GM19035 (cell line): ENCODE results near the gene RAP1GDS1.
A peak's percentile ranks its signal among the peaks of the same experiment; 100 is the strongest.
"Not testable (repeated sequence)": the region's sequence is repeated elsewhere in the genome, so short reads cannot be mapped to it uniquely, and the experiment has no call there.

Experiments
- ATAC-seq: cut with Tn5 transposase; IDR thresholded peaks from one replicate; pipeline ENCODE4 v1.9.1; 2021; ENCODE audit not compliant: unreplicated experiment

The RAP1GDS1 gene

DNA sequence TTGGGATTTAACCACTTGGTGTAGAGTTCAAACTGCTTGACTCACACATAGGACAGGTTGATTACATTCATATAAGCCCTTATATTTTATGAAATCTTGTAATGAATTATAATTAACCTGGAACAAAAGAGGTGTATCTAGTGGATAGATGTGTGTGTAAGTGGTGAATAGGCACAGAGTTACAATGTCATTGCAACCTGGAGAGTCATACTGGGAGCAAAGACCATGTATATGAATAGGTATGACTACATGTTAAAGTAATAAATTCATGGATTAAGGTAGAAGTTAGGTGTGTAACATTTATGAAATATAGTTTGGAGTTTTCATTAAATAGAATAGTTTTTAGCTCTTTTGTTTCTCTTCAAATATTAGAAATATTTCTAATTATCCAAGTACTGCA lies 26.1 kb downstream of the RAP1GDS1 start:
- no peak for ATAC-seq

DNA sequence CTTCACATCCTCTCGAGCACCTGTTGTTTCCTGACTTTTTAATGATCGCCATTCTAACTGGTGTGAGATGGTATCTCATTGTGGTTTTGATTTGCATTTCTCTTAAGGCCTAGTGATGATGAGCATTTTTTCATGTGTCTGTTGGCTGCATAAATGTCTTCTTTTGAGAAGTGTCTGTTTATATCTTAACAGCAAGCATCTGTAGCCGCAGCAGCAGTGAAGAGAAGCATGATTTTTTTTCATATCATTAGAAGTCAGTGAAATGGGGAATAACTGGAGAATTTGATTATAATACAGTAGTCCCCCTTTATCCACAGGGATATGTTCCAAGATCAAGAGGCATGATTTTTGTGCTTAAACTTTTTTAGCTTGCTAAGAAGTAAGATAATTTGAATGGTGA lies 27.5 kb downstream of the RAP1GDS1 start:
- peak; percentile 38 for ATAC-seq

DNA sequence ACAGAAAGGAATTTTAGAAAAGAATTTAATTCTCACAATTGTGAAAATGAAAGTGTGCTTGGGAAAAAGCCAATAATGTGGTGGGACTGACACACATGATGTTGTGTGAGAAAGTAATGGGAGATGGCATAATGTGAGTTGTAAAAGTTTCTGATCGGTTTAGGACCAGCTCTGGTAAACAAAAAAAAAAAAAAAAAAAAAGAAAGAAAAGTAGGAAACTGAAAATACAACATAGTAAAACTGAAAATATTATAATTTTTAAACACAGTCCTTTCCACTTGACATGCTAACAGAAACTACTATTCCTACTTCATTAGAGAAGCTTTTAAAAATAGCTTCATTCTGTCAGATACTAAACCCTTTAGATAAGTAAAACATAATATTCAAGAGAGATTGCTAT lies 28.2 kb downstream of the RAP1GDS1 start:
- peak; percentile 66 for ATAC-seq

DNA sequence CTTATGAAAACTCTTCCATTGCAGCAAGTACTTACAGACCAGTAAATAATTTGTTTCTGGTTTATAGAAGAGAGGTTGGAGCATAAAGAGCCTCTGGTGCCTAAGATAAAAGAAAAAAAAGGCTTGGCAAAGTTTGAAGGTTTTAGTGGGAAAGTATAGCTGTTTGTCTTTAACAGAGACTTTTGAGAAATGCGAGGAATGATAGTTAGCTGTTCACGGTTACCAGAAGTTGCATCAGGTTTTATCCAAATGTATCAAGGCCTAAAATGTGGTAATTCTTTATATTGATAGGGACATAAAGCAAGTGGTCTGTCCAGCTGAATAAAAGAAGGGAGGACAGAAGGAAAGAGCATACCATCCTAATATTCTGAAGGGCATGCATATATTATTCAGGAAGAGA lies 29.3 kb downstream of the RAP1GDS1 start:
- no peak for ATAC-seq

DNA sequence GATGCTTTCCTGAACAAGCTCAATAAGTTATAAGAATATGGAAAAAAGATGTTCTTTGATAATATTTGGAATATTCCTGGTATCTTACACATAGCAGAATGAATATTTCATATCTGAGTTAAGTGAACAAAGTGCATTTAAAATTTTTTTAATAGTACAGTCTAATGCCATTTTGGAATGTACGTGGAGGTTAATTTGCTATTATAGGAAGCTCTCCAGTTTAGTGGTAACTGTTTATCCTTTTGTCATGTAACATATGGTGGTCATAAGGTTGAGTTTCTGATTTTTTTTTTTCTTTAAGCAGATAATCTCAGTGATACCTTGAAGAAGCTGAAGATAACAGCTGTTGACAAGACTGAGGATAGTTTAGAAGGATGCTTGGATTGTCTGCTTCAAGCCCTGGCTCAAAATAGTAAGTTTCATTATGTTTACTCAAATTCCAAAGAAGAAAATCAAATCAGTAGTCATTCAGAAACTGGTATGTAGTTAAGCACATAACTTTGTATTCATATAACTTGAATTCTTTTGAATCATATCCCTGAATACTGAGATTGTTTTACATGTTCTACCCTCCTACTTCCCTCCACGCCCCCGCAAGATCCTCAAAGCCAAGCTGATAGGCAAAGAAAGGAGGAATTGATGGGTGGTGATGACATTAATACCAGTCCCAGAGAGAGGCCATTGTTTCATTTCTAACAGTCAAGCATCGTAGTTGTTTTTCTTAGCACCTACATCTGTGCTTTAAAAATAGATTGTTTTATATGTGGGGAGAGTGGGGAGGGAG lies 32.1 kb downstream of the RAP1GDS1 start:
- no peak for ATAC-seq

DNA sequence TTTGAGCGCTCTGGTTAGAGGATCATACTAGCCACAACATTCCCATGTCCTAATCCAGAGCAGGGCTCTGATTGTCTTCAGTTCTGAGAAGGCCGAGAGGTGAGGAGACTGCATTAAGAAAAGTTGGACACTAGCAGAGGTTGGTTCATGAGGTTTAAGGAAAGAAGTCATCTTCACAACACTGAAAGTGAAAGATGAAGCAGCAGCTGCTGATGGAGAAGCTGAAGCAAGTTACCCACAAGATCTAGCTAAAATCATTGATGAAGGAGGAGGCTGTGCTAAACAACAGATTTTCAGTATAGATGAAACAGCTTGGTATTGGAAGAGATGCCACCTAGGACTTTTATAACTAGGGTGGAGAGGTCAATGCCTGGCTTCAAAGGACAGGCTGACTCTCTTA lies 36.8 kb downstream of the RAP1GDS1 start:
- no peak for ATAC-seq

DNA sequence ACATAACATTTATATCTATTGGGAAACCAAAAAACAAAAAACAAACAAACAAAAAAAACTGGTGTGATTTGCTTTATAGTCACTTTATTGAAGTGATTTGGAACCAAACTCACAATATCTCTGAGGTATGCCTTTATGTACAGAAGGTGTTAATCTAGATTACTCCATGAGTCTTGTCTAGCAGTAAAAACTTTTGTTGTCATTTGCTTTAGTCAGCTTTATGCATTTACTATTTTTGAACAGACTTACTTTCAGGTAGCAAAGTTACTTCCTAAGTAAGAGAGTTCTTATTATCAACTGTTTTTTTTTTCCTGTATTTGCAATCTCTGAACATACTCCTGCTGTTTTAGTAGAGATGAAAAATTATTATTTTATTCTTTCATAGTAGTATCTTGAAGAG lies 39.5 kb downstream of the RAP1GDS1 start:
- no peak for ATAC-seq

DNA sequence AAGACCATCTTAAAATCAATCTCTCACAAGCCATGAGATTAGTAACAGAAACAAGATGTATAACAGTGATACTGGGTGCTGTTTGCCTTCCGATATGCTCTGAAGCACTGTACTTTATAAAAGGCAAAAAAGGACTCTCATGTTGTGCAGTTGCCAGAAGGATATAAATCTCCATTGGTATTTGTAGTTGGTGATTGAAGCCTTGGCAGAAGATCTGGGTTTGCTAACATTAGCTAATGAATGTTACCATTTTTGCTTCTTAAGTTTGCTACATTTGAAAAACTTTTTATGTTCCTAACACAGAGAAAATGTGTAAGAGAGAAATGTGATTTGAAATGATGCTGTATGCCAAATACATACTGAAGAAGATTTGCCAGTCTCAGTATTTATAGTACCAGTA lies 44.4 kb downstream of the RAP1GDS1 start:
- no peak for ATAC-seq

DNA sequence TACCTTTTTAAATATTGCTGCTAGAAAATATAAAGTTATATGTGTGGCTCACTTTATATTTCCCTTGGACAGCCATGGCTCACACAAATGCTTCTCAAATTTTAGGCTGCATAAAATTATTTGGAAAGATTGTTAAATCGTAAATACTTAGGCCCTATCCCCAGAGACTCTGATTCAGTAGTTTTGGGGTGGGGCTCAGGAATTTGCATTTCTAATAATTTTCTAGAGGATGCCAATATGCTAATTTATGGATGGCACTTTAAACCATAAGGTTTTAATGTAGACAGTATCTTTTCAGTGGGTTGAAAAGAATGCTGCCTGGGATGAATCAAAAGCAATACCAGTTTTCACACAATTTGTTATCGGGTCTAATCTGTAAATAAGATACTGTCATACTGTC lies 49.7 kb downstream of the RAP1GDS1 start:
- no peak for ATAC-seq

DNA sequence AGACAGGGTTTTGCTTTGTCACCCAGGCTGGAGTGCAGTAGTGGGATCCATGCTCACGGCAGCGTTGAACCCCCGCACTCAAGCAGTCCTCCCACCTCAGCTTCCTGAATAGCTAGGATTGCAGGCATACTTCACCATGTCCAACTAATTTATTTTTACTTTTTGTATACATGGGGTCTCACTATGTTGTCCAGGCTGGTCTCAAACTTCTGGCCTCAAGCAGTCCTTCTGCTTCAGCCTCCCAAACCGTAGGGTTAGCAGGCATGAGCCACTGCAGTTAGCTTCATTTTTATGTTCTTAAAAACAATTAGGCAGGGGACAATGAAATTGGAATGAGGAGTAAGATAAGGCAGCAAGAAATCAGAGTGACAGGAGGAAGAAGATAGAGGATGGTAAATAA lies 50.5 kb downstream of the RAP1GDS1 start:
- ATAC-seq, result no peak

DNA sequence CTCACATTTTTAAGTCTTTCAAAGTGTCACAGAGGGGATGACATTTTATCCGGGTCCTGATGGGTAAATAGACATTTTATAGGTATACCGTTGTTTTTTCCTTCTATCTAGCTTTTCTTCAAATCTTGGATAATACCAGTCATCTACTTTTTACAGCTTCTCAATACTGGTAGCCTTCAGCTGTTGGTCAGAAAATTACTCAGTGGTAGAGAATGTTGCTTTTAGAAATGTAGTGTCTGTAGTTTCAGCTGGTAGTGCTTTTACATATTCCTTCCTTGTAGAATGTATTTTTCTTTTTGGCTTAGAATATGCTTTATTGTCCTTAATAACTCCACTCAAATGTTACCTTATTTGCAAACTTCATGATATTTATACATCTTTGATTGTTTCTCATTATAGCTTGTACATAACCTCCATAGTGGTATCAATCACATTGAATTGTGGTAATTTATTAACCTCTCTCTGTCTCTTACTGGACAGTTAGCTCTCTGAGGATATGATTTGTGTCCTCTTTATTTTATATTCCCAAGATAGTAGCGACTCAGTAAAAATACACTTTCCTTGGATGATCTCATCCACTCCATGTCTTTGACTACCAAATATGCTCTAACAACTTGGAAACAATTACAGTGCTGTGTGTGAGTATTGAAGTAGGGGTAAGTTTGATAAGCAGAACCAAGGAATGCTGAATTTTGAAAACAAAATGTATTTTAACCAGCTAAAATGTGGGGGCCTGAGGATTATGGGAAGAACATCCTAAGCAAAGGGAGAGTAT lies 53.8 kb downstream of the RAP1GDS1 start:
- ATAC-seq, result no peak

DNA sequence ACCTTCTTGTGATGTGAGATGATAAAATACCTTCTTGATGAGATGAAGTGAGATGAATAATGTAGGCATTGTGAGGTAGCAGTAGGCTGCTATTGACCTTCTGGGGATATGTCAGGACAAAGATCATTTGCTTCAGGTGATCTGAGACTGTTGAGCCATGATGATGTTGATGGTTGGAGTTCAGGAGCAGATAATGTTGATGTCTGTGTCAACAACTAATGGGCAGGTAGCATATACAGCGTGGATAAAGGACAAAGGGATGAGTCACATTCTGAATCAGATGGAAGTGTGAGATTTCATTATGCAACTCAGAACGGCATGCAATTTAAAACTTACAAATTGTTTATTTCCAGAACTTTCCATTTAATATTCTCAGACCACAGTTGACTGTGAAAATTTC lies 57.3 kb downstream of the RAP1GDS1 start:
- no peak for ATAC-seq

DNA sequence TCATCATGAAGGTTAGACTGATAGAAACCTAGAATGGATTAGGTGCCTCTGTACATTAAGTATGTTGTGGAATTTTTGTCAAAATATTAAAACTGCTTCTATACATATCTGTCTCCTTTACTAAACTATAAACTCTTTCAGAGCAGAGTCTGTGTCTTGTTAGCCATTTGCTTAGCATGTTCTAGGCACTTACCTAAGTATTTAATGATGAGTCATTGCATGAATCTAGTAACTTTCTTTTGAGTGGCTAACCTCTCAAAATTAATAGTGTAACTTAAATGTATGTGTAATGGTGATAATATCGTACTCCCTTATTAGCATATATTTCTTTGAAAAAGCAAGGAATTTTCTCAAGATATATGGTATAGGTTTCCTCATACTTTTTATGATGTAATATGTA lies 57.8 kb downstream of the RAP1GDS1 start:
- no peak for ATAC-seq

DNA sequence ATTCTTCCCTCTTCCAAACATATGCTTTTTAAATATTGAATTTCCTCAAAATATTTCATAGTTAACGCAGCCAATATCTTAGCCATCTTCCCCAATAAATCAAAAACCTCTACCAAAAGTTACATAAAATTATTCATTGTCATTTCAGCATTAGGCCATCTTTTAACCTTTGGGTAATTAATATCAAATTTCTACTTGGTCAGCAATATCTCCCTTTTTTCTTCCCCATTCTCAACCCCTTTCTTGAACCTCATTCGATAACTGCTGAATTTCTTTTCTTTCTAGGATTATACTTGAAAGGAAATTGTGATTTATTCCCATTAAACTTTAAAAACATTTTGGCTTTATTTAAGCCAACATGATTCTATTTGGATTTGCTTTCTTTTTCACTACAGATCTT lies 65.0 kb downstream of the RAP1GDS1 start:
- no peak for ATAC-seq

DNA sequence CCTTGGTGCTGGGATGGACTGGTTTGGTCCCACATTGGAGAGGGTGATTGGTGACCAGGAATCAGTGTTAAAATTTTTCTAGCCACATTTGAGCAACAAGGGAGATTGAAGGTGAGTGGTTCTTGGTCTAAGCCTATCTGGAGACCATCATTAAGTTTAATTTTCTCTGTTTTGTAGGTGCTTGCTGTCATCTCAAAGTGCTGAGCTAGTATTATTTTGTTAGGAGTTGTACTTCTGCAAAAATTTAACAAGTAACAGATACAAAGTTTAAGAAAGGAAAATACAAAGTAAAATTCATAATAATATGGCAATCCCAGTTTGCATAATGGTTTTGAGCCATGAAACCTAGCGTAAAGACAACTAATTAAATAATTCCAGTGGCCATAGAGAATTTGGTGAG lies 66.5 kb downstream of the RAP1GDS1 start:
- ATAC-seq, result no peak

DNA sequence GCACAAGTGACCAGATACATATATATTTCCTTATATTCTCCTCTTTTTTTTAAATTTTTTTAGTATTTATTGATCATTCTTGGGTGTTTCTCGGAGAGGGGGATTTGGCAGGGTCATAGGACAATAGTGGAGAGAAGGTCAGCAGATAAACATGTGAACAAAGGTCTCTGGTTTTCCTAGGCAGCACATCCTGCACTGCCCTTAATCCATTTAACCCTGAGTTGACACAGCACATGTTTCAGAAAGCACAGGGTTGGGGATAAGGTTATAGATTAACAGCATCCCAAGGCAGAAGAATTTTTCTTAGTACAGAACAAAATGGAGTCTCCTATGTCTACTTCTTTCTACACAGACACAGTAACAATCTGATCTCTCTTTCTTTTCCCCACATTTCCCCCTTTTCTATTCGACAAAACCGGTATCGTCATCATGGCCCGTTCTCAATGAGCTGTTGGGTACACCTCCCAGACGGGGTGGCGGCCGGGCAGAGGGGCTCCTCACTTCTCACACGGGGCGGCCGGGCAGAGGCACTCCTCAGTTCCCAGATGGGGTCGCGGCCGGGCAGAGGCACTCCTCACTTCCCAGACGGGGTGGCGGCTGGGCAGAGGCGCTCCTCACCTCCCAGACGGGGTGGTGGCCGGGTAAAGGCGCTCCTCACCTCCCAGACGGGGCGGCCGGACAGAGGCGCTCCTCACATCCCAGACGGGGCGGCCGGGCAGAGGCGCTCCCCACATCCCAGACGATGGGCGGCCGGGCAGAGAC lies 68.9 kb downstream of the RAP1GDS1 start:
- not testable (repeated sequence) for ATAC-seq

DNA sequence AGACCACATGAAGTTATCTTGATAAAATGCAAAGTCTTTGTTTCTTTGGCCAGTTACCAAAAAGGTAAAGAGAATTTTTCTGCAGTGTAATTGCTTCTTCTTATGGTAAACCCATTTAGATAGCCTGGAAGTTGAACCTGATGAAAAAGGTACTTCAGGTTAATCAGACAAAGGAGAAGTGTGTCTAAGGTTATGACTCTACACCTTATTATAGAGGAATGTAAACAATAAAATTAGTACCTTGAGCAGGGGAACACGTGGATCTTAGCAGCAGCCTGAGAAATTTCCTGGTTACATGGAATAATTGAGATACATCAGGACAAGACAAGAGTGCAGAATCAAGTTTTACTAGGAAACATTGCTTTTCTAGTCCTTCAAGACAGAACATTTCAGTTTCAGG lies 70.8 kb downstream of the RAP1GDS1 start:
- ATAC-seq, result no peak

DNA sequence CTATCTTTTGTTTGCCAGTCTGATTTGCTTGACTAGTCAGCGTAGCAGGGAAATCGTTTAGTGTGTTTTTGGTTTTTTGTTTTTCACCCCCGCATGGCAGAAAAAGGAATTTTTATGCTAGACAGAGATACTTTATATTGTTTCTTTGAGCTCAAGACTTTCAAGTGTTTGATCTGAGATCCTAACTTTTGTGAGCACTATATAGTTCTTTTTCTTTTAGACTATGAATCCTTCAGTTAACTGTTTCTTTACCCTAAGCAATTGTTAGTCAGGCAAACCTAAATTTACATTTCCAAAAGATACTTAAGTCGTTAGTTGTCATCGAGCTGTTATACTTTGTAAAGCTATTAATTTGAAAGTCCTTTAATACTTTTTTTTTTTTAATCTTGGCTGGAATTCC lies 73.3 kb downstream of the RAP1GDS1 start:
- no peak for ATAC-seq

DNA sequence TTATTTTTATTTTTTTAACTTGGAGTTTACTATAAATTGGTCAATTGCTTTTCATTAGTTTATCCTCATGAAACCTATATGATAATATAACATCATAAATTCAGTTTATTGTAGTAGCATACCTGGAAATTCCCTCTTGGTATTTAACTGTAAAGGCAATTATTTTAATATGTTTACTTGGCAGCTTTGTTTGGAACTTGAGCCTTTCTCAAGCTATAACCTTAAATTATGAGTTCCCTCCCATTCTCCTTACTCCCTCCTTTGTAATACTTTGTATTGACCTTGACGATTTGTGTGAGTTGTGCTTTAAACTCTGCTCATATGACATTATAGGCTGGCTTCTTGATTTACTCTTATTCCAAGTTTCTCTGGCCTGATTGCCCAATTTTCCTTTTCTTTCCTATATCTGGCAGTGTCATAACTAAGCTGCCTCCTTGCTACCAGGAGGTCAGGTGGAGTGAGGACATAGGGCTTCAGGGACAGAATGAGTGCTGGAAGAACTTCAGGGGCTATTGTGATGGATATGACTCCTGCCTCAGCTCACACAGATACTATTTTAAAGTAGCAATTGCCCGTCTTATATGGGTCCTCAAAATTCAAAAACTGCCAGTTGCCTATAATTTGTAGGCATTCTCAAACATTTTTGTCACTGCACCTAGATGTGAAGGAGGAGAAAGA lies 77.7 kb downstream of the RAP1GDS1 start:
- ATAC-seq, result no peak

DNA sequence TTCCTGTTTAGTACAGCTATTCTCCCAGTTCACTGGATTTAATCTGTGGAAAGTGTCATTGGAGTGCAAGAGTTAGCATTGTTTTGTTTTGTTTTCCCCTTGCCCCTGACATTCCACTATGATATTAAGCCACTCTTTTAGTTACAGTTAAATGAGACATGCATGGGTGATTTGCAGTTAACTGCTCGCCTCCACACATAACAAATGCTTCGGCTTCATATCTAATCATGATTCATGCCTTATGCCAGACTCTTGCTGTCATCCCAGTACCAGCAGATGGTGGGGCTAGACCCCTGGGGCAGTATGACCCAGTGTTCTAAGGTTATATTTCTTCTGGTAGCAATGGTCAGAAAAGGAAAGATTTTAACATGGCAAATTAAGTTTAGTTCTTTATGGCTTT lies 80.1 kb downstream of the RAP1GDS1 start:
- ATAC-seq, result no peak

DNA sequence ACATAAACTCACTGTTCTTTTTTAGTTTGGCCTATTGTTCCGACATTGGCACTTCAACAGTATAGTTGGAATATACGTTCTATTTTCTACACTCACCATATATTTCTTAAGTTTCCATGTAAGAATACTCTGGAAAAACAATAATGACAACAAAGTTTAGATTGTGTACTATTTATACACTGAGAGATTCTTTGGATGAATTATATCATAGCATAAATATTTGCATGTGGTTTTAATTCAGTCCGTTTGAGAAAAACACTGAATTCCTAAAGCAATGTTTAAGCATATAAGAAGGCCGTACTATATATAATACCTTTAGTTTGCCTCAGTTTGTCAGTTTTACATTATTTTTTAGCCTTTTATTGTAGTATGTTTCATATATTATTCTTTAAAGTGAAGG lies 82.4 kb downstream of the RAP1GDS1 start:
- ATAC-seq, result no peak
